Embryonic facial prominence (tissue), 1 donor: ENCODE measurements around the gene NTN3.
"Not testable (repeated sequence)": the region's sequence is repeated elsewhere in the genome, so short reads cannot be mapped to it uniquely, and the experiment has no call there.

ENCODE experiments used
- DNase-seq: peaks from one replicate; pipeline ENCODE4 v3.0.0-alpha.2; 2016; ENCODE audit errors: extremely low spot score

NTN3 gene

DNA sequence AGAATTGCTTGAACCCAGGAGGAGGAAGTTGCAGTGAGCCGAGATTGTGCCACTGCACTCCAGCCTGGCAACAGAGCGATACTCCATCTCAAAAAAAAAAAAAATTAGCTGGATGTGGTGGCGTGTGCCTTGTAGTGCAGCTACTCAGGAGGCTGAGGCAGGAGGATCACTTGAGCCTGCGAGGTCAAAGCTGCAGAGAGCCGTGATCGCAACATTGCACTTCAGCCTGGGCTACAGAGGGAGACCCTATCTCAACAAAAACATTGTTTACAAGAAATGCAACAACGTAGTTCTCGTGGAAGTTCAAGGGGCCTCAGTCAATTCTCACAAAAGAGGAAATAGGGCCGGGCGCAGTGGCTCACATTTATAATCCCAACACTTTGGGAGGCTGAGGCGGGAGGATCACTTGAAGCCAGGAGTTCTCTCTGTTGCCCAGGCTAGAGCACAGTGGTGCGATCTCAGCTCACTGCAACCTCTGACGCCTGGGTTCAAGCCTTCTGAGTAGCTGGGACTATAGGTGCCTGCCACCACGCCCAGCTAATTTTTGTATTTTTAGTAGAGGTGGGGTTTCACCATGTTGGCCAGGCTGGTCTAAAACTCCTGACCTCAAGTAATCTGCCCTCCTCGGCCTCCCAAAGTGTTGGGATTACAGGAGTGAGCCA, 29.8 kb upstream of the NTN3 start:
- DNase-seq, result not testable (repeated sequence)

DNA sequence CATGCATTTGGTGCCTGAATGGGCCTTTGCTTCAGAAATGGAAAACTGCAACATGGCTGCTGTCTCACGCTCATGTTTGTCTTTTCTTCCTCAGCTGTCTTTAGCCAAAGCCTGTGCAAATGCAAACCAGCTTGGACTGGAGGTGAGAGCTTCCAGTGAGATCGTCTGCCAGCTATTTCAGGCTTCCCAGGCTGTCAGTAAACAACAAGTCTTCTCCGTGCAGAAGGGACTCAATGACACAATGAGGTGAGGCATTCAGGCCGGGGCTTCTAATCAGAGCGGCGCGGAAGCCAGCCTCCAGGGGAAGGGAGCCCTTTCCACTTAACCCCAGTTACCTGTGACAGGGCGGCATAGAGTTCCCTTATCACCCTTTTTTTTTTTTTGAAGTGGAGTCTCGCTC, 27.5 kb upstream of the NTN3 start:
- DNase-seq, result no peak

DNA sequence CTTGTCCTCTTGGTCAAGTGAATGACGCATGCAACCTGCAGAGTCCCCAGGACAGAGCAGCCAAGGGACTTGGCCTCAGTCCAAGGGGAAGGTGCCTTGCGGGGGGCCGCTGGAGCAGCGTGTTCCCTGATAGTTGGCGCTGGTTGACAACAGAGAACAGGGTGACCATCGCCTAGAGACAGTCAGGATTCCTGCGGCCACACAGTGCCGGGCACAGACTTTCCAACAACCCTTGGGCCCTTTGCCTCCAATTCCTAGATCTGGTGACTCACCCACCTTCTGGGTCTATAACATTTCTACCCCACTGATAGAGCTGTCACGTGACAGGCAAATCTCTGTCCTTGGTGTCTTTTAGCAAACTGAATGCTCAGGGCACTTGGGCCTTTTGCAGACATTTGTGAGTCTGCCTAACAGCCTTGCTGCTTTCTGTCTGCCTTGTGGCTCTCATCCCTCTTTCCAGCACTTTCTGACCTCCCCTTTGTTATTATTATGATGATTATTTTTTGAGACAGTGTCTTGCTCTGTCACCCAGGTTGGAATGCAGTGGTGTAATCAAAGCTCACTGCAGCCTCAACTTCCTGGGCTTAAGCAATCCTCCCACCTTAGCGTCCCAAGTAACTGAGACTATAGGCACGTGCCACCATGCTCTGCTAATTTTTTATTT, 23.0 kb upstream of the NTN3 start:
- no peak for DNase-seq

DNA sequence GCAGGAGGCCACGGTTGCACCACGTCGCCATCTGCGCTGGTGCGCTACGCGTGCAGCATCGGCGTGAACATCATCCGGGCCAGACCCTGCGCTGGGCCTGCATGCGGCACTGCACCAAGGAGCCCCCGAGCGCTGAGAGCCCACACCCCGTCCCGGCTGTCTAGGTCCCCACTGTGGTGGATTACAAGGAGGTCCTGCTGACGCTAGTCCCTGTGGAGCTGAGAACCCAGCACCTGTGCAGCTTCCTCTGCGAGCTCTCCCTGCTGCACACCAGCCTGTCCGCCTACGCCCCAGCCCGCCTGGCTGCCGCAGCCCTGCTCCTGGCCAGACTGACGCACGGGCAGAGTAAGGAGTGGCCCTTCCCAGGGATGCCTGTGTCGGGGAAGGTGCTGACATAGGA, 22.0 kb upstream of the NTN3 start:
- DNase-seq, result no peak

DNA sequence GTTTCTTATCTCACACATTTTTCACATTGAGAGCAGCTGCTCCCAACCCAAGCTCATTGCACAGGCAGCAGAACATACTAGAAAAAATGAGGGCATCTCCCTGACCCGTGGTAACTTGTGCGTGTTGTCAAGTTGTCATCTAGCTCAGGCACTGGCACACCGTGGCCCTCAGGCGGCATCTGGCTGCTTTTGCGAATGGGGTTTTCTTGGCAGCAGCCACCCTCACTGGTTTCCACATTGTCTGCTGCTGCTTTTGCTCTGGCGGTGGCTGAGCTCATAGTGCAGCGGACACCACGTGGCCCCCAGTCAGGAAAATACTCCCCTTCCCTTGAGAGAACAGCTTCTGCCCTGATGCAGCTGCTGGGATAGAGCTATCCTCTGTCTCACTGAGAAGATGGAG, 20.6 kb upstream of the NTN3 start:
- DNase-seq, result no peak

DNA sequence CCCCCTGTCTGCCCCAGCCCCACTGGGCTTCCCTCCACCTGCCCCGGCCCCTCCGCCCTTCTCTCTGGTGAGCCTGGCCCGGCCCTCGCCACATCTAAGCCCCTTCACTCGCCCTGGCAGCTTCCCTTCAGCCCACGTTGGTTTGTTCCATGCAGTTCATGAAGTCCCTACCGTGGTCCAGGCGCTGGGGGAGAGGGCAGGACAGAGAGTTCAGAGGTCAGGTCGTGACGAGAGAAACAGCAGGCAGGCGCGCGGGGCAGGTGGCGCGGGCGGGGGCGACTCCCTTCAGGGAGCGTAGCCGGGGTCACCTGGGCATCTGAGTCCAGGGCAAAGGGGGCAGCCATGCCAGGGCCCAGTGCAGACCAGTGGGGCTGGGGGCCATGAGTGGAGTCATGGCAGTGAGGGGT, 20.1 kb upstream of the NTN3 start:
- no peak for DNase-seq

DNA sequence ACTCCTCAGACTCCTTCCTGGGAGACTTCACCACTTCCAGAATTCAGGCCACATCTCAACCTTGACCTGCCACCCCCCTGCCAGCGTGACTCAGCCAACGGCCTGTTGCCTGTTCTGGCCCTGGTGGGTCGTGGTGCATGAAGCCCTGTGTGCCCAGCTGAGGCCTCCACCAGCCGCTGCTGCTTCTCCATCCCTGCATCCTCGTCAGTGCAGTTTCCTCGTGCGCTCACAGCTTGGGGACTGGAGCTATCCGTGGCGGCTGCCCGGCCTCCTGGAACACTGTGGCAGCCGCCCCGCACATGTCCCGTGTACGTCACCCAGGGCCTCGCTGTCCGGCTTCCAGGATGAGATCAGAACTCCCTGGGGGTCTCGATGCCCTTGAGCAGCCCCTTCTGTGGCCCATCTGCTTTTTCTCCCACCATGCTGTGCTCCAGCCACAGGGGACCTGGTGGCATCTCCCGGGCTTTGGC, 19.2 kb upstream of the NTN3 start:
- no peak for DNase-seq

DNA sequence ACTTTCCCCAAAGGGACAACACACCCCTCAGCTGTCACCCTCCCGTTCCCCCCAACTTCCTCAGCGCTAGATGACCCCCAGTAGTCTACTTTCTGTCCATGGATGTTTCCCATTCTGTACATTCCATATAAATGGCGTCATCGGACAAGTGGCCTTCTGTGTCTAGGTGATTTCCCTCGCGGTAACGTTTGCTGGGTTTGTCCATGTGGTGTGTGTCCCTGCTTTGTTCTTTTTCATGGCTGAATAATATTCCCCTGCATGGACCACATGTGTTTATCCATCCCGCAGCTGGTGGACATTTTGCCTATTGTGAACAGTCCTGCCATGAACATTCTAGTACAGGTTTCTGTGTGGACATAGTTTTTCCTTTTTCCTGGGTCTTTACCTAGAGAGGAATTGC, 18.4 kb upstream of the NTN3 start:
- DNase-seq, result no peak

DNA sequence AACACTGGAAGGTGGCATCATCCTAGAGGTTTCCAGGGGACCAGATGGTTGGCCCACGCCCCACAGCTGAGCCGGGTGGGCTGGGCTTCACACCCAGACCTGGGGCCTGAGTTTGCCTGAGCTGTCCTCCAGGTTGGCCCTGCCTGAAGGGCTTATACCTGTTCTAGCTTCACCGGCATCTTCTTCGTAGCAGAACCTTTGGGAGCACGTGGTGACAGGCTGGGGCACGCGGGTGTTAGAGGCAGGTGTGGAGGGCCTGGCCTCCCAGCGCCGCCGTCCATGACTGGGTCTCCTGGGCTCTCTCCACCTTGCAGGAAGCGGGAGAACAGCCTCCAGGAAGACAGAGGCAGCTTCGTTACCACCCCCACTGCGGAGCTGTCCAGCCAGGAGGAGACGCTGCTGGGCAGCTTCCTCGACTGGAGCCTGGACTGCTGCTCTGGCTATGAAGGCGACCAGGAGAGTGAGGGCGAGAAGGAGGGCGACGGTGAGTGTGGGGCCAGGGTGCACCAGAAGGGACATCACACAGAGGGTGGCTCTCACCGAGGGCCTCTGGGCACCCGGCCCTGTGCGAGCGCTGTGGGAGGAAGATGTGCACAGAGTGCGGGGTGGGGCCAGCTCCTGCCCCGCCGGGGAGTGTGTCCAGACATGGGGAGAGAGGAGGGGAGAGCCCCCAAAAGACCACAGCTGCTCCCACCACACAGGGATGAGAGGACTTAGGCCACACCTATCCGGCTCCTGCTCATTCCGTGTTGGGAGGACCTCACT, 15.8 kb upstream of the NTN3 start:
- no peak for DNase-seq

DNA sequence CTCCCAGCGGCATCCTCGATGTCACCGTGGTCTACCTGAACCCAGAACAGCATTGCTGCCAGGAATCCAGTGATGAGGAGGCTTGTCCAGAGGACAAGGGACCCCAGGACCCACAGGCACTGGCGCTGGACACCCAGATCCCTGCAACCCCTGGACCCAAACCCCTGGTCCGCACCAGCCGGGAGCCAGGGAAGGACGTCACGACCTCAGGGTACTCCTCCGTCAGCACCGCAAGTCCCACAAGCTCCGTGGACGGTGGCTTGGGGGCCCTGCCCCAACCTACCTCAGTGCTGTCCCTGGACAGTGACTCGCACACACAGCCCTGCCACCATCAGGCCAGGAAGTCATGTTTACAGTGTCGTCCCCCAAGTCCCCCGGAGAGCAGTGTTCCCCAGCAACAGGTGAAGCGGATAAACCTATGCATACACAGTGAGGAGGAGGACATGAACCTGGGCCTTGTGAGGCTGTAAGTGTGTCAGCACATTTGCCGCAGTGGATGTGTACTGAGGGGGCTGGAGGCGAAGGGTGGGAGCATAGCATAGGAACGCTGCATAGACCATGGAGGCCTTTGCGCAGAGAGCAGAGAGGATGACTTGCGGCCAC, 14.4 kb upstream of the NTN3 start:
- DNase-seq, result no peak

DNA sequence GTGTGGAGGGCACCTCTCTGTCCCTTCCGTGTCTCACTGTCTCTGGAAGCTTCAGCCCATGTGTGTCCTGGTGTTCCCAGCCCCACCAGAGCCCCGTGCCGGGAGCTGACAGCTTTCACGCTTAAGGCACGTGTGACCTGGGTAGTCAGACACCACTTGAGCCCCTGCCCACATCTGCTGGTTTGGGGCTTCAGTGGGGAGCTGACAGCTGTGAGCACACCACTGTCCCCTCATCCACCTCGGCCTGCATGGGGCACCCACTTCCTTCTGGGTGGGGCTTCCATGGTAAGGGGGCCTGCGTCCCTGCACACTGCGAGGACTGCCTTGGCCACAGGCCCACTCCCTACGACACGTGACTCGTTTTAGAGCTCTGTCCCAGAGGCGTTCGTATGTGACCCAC, 13.8 kb upstream of the NTN3 start:
- no peak for DNase-seq

DNA sequence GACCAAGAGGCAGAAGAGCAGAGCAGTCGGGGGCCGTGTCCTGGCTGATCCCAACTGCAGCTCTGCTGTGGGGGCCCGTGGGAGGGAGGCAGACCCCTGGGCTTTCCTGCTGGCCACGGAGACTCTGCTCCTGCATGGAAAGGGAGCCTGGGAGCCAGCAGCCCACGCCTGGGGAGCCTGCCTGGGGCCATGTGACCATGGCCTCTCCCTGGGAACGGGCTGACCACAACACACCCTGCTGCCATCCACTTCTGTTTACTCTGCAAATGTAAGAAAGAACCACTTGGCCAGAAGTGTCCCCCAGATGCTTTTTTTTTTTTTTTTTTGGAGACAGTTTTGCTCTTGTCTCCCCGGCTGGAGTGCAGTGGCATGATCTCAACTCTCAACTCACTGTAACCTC, 13.2 kb upstream of the NTN3 start:
- DNase-seq, result no peak

DNA sequence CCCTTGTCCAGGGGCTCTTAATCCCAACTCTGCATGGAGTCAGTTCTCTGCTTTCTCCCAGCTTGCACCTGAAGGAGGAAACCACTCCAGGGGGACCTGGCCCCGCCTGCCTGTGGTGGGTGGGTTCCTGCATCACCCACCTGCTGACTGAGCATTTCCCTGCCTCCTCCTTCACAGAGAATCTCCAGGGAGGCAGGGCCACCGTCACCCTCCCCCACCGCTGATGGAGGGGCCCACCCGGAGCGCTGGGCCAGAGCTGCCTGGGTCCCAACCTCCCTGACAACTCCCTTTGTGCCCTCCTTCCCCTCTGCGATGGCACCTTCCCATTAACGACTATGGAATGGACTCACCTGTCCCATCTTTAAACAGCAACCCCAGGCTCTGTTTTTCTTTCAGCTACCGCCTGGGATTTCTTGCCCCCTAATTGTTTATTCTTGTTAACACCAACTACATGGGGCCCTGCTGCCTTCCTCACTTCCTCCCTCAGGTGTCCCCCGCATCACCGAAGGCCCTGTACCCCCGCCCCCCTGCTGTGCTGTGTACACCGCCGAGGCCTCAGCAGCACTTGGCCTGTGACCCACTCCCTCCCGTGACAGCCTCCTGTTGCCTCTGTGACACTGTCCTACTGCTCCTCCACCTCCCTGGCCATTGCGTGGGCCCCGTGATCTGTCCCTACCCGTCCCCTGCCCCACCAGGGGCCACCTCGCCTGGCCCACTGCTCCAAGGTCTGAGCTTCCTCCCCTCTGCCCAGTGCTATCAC, 12.0 kb upstream of the NTN3 start:
- no peak for DNase-seq

DNA sequence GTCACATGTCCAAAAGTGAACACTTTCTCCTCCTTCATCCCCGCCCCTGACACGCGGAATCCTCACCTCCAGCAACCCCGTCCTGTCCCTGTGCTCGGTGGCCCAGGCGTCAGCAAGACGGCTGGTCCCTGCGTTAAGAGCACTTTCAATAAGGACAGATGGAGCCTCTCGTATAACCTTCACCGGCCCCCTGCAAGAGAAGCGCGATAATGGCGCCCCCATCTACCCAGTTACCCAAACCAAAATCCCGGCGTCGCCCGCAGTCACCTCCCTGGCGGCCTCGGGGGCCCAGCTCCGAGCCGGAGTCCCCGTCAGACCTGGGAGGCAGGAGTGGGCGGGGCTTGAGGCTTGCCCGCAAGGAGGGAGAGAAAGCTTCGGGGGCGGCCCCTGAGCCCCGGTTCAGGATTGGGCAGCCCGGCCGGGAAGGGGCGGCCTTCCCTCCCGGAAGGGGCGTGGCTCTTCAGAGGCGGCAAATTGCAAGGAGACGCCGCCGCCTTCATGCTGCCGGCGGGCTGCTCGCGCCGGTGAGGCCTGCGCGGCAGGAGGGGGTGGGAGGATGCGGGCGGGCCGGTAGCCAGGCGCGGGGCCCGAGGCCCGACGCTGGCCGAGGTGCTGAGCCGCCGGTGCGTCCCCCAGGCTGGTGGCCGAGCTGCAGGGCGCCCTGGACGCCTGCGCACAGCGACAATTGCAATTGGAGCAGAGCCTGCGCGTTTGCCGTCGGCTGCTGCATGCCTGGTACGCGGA, 11.3 kb upstream of the NTN3 start, which contains the start of gene TEDC2:
TEDC2 (plus strand) TSS at position 463 of the 744 bp plus-strand sequence; CDS start at position 499, 36 bp downstream.
- peak; percentile 89 for DNase-seq

DNA sequence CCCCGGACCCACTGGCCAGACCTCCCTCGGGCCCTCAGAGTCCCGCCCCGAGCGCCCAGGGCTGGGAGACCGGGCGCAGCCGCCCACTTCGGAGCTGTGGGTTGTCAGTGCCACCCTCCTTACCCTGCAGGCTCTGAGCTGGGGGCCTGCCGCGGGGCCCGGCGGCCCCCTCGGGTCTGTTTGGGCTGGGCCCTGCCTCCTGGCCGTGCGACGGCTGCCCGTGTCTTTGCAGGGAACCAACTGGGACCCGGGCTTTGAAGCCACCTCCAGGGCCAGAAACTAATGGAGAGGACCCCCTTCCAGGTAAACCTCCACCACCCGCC, 10.7 kb upstream of the NTN3 start:
- DNase-seq, result no peak

DNA sequence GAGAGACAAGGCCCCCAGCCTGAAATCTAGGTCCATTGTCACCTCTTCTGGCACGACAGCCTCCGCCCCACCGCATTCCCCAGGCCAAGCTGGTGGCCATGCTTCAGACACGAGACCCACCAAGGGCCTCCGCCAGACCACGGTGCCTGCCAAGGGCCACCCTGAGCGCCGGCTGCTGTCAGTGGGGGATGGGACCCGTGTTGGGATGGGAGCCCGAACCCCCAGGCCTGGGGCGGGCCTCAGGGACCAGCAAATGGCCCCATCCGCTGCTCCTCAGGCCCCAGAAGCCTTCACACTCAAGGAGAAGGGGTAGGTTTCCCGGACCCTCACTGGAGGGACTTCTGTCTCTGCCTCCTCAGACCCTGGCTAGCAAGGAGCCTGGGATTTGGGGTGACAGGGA, 10.2 kb upstream of the NTN3 start:
- DNase-seq, result no peak

DNA sequence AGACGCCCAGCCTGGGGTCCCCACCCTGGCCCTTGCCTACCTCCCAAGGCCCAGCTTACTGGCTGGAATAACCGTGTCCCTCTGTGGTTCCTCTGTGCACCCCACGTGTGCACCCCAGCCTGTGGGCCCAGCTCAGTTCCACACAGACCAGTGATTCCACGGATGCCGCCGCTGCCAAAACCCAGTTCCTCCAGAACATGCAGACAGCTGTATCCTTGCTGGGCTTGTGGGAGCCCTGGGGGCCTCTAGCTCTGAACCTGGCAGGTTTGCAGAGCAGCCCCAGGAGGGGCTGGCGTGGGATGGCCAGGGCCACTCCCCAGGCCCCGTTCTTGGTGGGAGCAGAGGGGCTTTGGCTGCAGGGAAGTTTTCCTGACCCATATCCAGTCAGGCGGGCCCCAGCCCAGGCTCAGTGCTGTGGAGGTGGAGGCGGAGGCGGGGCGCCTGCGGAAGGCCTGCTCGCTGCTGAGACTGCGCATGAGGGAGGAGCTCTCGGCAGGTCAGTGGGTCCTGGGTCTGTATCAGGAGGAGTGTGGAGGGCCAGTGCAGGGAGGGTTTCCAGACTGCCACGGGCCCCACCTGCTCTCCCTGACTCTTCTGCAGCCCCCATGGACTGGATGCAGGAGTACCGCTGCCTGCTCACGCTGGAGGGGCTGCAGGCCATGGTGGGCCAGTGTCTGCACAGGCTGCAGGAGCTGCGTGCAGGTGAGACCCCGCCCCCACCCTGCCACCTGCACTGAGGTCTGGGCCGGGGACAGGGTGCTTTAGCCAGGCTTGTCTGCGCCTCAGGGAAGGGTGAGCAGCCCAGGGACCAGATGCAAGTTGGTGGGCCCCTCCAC, 8.8 kb upstream of the NTN3 start:
- no peak for DNase-seq

DNA sequence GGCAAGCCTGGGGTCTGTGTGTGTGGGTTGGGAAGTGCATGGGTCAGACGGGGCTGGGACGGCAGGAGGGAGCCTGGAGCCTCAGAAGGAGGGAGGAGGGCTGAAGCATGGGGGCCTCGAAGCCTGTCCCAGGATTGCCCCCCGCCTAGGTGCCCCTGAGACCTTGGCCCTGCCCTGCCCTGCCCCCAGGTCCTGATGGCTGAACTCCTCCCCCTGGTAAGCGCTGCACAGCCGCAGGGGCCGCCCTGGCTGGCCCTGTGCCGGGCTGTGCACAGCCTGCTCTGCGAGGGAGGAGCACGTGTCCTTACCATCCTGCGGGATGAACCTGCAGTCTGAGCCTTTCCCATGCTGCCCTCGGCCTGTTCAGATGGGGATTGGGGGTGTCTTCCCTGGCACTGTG, 6.8 kb upstream of the NTN3 start:
- DNase-seq, result no peak

DNA sequence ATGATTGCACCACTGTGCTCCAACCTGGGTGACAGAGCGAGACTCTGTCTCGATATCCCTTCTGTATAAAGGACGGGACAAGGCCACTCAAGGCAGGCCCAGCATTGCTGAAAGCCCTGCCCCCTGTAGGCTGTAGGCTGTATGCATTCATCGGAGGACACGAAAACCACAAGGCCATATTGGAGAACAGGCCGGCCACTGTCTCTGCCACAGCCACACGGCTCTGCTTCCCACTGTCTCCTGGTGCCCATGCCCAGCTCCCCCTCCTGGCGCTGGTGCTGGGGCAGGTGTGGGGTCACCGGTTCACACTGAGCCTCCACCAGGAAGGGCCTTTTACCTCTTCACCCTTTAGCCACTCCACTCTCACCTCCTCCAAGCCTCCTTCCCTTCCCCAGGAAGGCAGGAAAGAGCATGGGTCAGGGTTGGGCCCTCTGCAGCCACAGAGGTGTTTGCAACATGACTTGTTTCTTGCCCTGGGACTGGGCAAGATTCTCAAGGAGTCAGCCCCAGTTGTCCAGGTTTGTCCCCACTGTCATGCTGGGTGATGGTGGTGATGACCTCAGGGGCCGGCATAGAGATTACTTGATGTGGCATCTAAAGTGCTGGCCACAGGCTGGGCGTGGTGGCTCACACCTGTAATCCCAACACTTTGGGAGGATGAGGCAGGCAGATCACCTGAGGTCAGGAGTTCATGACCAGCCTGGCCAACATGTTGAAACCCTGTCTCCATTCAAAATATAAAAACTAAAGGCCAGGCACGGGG, 5.3 kb upstream of the NTN3 start:
- DNase-seq, result no peak
